Ishikawa (cell line): ENCODE data around the gene CNTNAP5.

Experiments
- CEBPB ChIP-seq: IDR thresholded peaks from 2 replicates; pipeline ENCODE4 v1.6.1; 2012
- CREB1 ChIP-seq: IDR thresholded peaks from 2 replicates; pipeline ENCODE4 v1.6.1; 2012; ENCODE audit warnings: low read depth
- EGR1 ChIP-seq: IDR thresholded peaks from 2 replicates; pipeline ENCODE4 v1.6.1; 2012
- EP300 ChIP-seq: IDR thresholded peaks from 2 replicates; pipeline ENCODE4 v1.6.1; 2012; ENCODE audit warnings: borderline replicate concordance
- FOXM1 ChIP-seq: IDR thresholded peaks from 2 replicates; pipeline ENCODE4 v1.6.1; 2012; ENCODE audit warnings: low read depth, borderline replicate concordance
- NFIC ChIP-seq: IDR thresholded peaks from 2 replicates; pipeline ENCODE4 v1.6.1; 2012
- RAD21 ChIP-seq: IDR thresholded peaks from 2 replicates; pipeline ENCODE4 v1.6.1; 2012; ENCODE audit warnings: low read depth
- TAF1 ChIP-seq: IDR thresholded peaks from 2 replicates; pipeline ENCODE4 v1.6.1; 2012; ENCODE audit warnings: low read depth, mild to moderate bottlenecking
- TCF12 ChIP-seq: IDR thresholded peaks from 2 replicates; pipeline ENCODE4 v1.6.1; 2012; ENCODE audit warnings: low read depth
- TEAD4 ChIP-seq: IDR thresholded peaks from 2 replicates; pipeline ENCODE4 v1.6.1; 2012
- ZBTB7A ChIP-seq: IDR thresholded peaks from 2 replicates; pipeline ENCODE4 v1.6.1; 2012; ENCODE audit warnings: low read depth
- TF ChIP-seq, protein P1 (sequence below): IDR thresholded peaks from 2 replicates; pipeline ENCODE4 v1.6.1; 2012
- TF ChIP-seq, protein P2 (sequence below): IDR thresholded peaks from 2 replicates; pipeline ENCODE4 v1.6.1; 2012; ENCODE audit warnings: low read depth, mild to moderate bottlenecking
- TF ChIP-seq, protein P3 (sequence below): IDR thresholded peaks from 2 replicates; pipeline ENCODE4 v1.6.1; 2012

- TF ChIP-seq EP300 (no peak), TCF12 (no peak), ZBTB7A (no peak), CEBPB (no peak), CREB1 (no peak), TEAD4 (no peak), RAD21 (no peak), FOXM1 (no peak), NFIC (no peak), EGR1 (no peak), TAF1 (no peak)
- TF ChIP-seq, protein P1, sequence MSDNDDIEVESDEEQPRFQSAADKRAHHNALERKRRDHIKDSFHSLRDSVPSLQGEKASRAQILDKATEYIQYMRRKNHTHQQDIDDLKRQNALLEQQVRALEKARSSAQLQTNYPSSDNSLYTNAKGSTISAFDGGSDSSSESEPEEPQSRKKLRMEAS: no peak
- TF ChIP-seq, protein P2, sequence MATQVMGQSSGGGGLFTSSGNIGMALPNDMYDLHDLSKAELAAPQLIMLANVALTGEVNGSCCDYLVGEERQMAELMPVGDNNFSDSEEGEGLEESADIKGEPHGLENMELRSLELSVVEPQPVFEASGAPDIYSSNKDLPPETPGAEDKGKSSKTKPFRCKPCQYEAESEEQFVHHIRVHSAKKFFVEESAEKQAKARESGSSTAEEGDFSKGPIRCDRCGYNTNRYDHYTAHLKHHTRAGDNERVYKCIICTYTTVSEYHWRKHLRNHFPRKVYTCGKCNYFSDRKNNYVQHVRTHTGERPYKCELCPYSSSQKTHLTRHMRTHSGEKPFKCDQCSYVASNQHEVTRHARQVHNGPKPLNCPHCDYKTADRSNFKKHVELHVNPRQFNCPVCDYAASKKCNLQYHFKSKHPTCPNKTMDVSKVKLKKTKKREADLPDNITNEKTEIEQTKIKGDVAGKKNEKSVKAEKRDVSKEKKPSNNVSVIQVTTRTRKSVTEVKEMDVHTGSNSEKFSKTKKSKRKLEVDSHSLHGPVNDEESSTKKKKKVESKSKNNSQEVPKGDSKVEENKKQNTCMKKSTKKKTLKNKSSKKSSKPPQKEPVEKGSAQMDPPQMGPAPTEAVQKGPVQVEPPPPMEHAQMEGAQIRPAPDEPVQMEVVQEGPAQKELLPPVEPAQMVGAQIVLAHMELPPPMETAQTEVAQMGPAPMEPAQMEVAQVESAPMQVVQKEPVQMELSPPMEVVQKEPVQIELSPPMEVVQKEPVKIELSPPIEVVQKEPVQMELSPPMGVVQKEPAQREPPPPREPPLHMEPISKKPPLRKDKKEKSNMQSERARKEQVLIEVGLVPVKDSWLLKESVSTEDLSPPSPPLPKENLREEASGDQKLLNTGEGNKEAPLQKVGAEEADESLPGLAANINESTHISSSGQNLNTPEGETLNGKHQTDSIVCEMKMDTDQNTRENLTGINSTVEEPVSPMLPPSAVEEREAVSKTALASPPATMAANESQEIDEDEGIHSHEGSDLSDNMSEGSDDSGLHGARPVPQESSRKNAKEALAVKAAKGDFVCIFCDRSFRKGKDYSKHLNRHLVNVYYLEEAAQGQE: no peak
- TF ChIP-seq, protein P3, sequence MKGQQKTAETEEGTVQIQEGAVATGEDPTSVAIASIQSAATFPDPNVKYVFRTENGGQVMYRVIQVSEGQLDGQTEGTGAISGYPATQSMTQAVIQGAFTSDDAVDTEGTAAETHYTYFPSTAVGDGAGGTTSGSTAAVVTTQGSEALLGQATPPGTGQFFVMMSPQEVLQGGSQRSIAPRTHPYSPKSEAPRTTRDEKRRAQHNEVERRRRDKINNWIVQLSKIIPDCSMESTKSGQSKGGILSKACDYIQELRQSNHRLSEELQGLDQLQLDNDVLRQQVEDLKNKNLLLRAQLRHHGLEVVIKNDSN: no peak
Measured at GRCh38 chr2:124476291-124476690, 451.2 kb downstream of the CNTNAP5 start.
